Lung (tissue), 12 donors: ENCODE measurements around the gene HGS. TPM values are rescaled to one million over a fixed set of nuclear protein-coding genes. Genes with fewer than 3 reads are reported as not detected.

Experiments used
- ATAC-seq: fragments of 200-7000 bp; cut with Tn5 transposase; one replicate; pipeline ENCODE4 v1.9.1; 2020; ENCODE audit warnings: moderate number of reproducible peaks; ENCODE audit not compliant: insufficient read depth, low FRiP score
- DNase-seq, 3 donors: peaks; one replicate each; pipeline ENCODE4 v3.0.0-alpha.2; 2013 to 2017
- H3K27ac ChIP-seq, 2 donors: one replicate each; pipeline ENCODE4 v1.5.1; 2013; ENCODE audit warnings: mild to moderate bottlenecking in 2 of 2, moderate library complexity in 2 of 2, control low read depth in 1 of 2, inconsistent platforms in 1 of 2, low read depth in 1 of 2, low read length in 1 of 2
- H3K27me3 ChIP-seq, 3 donors: one replicate each; pipeline ENCODE4 v1.5.1; 2013; ENCODE audit warnings: low read length in 2 of 3; ENCODE audit not compliant: control insufficient read depth in 3 of 3, insufficient read depth in 3 of 3
- H3K36me3 ChIP-seq, 4 donors: one replicate each; pipeline ENCODE4 v1.5.1; 2013; ENCODE audit warnings: low read length in 4 of 4, mild to moderate bottlenecking in 1 of 4, moderate library complexity in 1 of 4; ENCODE audit not compliant: control insufficient read depth in 4 of 4, insufficient read depth in 4 of 4
- H3K4me1 ChIP-seq, 5 donors: one replicate each; pipeline ENCODE4 v1.5.1; 2013; ENCODE audit warnings: low read length in 5 of 5, mild to moderate bottlenecking in 2 of 5, moderate library complexity in 1 of 5; ENCODE audit not compliant: control insufficient read depth in 5 of 5, insufficient read depth in 5 of 5
- H3K4me3 ChIP-seq: one replicate; pipeline ENCODE4 v1.5.1; 2013; ENCODE audit warnings: mild to moderate bottlenecking, control low read depth, moderate library complexity
- H3K9ac ChIP-seq, 2 donors: one replicate each; pipeline ENCODE4 v1.5.1; 2013; ENCODE audit warnings: low read length in 2 of 2, control low read depth in 1 of 2; ENCODE audit not compliant: insufficient read depth in 1 of 2
- H3K9me3 ChIP-seq, 4 donors: one replicate each; pipeline ENCODE4 v1.5.1; 2013; ENCODE audit warnings: low read length in 3 of 4, mild to moderate bottlenecking in 1 of 4, moderate library complexity in 1 of 4; ENCODE audit not compliant: control insufficient read depth in 4 of 4, insufficient read depth in 3 of 4
- WGBS, 2 donors: extraction: QIAGEN DNeasy Blood & Tissue Kit; methylation state at CpG; one replicate each; pipeline ENCODE4 v1.1.7; 2013; 5-methylcytosine and 5-hydroxymethylcytosine counted together
- polyA plus RNA-seq, 2 donors: library from polyadenylated mRNA; stranded (reverse); fragments of 200-250 nt; gene quantifications; one replicate each; pipeline ENCODE4 v1.2.1, GENCODE V29; 2013
- total RNA-seq, 2 donors: library from RNA; depleted of rRNA in 1 of 2; stranded (reverse); fragments of >200 nt in 1 of 2; gene quantifications; one replicate each; pipeline ENCODE4 v1.2.1, GENCODE V29; 2014 to 2021
- TF ChIP-seq, protein P1 (sequence below): IDR thresholded peaks from 2 replicates; pipeline ENCODE4 v1.5.1; 2012; ENCODE audit warnings: mild to moderate bottlenecking; ENCODE audit errors: control extremely low read depth, extremely low read depth
- donor health status: control.
- donor health status: control.
- donor health status: Bipolar disorder and iron deficiency.
- donor health status: healthy.
- donor health status: DM: yes; HTN: yes; CAD: no.

Gene HGS
- total and polyA plus RNA-seq, 4 donors = 51.5 to 128 (median 108) TPM

DNA sequence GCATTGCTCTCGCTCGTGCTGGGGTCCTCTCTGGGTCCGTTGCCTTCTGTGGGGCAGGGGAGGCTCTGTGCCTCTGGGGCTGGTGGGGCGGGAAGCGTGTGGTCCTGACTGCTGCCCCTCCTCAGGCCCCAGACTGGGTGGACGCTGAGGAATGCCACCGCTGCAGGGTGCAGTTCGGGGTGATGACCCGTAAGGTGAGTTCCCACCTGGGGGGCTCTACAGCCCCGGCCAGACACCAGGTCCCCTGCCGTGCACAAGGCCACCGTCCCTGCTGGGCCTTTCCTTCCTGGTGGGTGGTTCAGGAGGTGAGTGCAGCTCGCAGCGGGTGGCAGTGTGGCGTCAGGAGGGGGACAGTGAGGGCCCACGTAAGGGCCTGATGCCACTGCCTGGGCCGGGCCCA lies 6.7 kb downstream of the HGS start:
- DNase-seq = no peak
- Histone ChIP-seq H3K4me3 (no peak overlapping the region), H3K27me3 (no peaks in the 10 kb centered on the region), H3K4me1 (peaks cover 0 to under 1% (median 0%) of the 10 kb centered on the region in 5 donors), H3K36me3 (peaks cover 13 to 91% (median 27%) of the 10 kb centered on the region in 4 donors), H3K9ac (no peak overlapping the region), H3K27ac (no peak overlapping the region), H3K9me3 (no peaks in the 10 kb centered on the region)
- WGBS, 2 donors = 89 to 90% methylated on average over 17 of the region's 17 CpGs
- TF ChIP-seq, protein P1, sequence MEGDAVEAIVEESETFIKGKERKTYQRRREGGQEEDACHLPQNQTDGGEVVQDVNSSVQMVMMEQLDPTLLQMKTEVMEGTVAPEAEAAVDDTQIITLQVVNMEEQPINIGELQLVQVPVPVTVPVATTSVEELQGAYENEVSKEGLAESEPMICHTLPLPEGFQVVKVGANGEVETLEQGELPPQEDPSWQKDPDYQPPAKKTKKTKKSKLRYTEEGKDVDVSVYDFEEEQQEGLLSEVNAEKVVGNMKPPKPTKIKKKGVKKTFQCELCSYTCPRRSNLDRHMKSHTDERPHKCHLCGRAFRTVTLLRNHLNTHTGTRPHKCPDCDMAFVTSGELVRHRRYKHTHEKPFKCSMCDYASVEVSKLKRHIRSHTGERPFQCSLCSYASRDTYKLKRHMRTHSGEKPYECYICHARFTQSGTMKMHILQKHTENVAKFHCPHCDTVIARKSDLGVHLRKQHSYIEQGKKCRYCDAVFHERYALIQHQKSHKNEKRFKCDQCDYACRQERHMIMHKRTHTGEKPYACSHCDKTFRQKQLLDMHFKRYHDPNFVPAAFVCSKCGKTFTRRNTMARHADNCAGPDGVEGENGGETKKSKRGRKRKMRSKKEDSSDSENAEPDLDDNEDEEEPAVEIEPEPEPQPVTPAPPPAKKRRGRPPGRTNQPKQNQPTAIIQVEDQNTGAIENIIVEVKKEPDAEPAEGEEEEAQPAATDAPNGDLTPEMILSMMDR = no peak
- ATAC-seq = no peak

DNA sequence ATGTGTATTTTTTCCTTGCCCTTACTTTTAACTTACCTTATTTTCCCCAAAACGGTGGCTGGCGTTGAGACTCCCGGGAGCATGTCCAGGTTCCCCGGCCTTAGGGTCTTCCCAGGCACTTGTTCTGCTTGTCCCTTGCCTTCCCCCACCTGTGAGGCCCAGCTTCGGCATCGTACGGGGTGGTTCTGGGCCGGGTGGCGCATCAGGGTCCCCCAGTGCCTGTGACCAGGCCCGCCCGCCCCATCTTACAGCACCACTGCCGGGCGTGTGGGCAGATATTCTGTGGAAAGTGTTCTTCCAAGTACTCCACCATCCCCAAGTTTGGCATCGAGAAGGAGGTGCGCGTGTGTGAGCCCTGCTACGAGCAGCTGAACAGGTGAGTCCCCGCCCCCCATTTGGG lies 7.4 kb downstream of the HGS start:
- H3K9ac ChIP-seq = no peak overlapping the region
- no peak overlapping the region for H3K27ac ChIP-seq
- DNase-seq = no peak
- no peak overlapping the region for H3K4me3 ChIP-seq
- H3K27me3 ChIP-seq = no peaks in the 10 kb centered on the region
- ATAC-seq = no peak
- no peaks in the 10 kb centered on the region for H3K9me3 ChIP-seq
- TF ChIP-seq, protein P1 = no peak
- 92 to 94% methylated on average over 18 of the region's 18 CpGs for WGBS, 2 donors
- peaks cover 11 to 97% (median 31%) of the 10 kb centered on the region in 4 donors for H3K36me3 ChIP-seq
- no peaks in the 10 kb centered on the region for H3K4me1 ChIP-seq

DNA sequence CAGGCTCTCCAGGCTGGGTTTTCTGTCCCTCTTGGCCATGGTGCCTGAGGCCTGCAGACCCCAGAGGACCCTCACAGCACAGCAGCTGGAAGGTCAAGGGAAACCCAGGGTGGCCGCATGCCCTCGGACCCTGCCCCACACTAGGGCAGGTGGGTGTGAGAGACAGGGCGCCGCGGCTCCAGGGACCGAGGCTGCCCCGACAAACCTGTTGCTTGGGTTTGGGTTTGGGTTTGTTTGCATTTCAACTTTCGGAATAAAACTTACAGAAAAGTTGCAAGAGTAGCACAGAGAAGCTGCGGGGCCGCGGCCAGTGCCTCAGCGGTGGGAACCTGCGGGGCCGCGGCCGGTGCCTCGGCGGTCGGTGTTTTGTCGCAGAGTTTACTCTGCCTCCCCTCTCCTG lies 7.8 kb downstream of the HGS start:
- TF ChIP-seq, protein P1 = no peak
- 95 to 97% methylated on average over 20 of the region's 20 CpGs for WGBS, 2 donors
- no peak overlapping the region for H3K4me3 ChIP-seq
- no peak overlapping the region for H3K9ac ChIP-seq
- DNase-seq (no peak), ATAC-seq (no peak)
- H3K36me3 ChIP-seq = peaks cover 8 to 97% (median 32%) of the 10 kb centered on the region in 4 donors
- no peaks in the 10 kb centered on the region for H3K4me1 ChIP-seq
- H3K27me3 ChIP-seq = no peaks in the 10 kb centered on the region
- no peak overlapping the region for H3K27ac ChIP-seq
- no peaks in the 10 kb centered on the region for H3K9me3 ChIP-seq
